GM18508 (cell line): ENCODE data around the gene CIZ1.

ENCODE experiments used
- ATAC-seq: cut with Tn5 transposase; IDR thresholded peaks from one replicate; pipeline ENCODE4 v1.9.1; 2021; ENCODE audit warnings: moderate number of reproducible peaks; ENCODE audit not compliant: insufficient read depth, unreplicated experiment

Gene CIZ1

DNA sequence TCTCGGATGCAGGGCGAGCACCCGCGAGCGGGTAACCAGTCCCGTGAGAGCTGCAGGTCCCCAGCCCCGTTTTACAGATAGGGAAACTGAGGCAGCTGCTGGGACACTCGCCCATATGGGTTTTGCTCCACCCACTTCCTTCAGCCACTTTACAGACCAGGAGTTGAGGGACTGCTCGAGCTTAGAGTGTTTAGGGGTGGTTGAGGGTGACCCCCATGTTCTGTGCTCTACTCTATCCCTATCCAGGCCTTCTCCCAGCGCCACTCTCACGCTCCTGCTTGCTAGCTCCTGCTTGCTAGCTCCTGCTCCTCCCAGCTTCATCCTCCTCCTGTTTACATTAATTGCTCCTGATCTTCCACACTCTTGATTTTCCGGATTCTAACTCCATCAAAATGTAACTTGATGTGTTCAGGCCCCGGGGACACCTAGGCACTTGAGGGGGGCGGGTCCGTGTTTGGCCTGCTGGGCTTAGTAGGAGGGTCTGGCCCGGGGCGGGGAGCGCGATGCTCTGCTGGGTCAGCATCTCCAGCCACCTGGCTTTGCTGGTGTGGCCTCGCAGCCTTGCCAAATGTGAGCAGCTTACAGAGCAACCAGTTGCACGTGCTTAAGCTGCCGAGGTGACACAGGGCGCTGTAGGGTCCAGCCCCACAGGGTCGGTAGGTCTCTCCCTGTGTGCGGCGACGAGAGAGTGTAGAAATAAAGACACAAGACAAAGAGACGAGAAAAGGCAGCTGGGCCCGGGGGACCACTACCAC is 62.4 kb downstream of the CIZ1 start:
- ATAC-seq, result no peak

DNA sequence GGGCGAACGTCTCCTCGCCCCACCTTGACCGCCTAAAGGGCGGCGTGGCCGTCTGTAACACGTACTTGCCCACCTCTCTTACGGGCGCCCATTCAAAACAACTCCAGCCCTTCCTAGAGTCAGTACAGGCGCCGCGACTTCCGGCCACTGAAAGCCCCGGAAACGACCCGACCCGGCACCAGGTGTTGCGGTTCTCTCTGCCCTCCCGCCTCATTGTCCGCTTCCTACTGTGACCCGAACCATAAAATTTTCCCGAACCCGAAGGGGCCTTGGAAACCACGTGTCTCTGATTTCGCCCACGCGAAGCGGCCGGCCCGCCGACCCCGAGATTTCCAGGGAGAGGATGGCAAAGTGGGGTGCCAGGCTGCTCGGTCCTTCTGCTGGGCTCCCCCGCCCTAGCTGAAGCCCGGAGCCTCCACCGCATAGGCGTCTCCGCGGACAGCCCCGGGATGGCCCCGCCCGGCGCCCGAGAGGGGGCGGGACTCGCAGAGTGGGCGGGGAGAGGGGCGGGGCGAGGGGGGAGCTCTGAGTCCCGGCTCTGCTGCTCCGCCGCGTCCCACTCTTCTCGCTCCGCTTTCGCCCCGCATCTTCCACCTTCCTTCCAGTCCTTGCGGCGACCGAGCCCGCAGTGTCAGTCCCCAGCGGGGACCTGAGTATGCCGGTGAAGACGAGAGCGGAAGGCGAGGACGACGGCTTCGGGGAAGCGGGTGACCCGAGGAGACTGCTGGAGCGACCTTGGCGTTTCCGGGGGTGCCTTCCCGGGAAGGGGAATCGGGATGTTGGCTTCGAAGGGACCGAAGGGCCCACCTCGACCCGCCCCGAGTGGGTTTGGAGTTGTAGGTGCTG is 63.2 kb downstream of the CIZ1 start:
- no peak for ATAC-seq

DNA sequence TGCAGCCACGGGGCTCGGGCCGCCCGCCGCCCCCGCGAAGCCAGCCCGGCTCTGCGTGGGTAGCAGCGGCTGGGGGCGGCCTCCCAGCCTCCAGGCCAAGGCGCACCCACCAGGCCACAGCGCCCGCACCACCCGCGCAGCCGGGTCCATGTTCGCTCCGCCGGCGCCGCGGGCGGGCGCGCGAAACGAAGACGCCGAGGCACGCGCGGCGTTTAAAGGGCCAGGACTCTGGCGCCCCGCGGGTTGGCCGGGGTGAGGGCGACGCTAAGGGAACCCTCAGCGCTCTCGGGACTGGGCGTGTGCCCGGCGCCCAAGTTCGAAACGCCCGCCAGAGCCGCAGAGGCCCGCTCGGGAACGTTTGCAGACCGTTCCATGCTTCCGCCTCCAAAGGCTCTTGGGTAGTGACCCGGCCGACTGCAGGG is 63.8 kb downstream of the CIZ1 start, which contains the start of gene PTGES2:
TSS of gene PTGES2 (minus strand) at position 162 of the 422 bp plus-strand sequence. CDS start at position 150, 12 bp downstream.
- ATAC-seq, result no peak

DNA sequence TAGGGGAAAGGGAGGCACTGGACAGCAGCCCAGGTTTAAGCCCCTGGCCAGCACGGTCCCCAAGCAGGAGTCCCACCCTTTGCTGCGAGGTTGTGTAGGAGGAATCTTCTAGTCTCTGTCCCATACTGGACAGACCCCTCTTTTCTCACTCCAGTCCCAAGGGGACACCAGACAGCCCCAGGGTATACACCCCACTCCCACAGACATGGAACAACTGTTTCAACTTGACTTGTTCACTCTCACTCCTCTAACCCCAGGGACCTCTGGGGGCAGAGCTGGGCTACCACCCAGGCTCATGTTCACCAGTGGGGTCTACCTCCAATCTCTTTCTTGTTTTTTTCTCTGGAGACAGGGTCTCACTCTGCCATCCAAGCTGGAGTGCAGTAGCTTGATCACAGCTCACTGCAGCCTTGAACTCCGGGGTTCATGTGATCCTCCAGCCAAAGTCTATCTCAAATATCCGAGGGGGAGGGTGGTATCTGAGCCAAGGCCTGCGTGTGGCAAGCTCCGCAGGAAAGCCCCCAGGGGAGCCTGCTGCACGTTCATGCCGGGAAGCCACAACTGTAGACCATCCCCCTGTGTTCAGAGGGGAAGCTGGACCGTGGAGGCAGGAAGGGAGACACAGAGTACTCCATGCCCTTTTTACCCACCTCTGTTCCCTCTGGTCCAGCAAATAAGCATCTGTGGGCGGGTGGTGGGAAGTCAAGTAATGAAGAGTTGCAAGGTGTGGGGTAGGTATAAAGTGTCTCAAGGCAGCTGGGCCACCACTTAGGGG is 65.6 kb downstream of the CIZ1 start:
- no peak for ATAC-seq

DNA sequence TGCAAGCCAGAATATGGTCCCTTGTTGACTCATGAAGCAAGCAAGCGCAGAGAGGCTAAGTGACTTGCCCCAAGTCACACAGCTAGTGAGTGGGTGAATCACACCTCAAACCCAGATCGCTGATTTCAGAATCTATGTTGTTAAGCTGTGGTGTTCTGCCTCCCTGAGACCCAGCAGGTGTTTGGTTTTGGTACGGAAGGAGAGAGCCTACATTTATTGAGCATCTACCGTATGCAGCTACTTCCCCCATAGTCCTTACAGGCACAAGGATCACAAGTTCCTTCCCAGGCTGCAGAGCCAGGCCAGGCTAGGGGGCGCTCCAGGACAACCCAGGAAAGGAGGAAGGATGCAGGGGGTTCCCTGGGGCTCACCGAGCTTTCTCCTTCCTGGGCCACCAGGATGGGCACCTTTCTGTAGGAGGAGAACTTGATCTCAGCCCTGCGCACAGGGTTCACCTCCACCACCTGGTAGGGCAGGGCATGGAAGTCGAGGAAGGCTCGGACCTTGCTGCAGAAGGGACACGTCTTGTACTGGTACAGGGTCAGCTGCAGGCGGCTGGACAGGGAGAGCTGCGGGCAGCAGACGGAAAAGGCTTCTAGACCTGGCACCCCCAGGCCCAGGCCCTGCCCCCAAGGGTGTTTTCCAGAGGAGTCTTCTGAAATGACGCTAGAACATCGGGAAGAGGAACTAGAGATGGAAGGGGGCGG is 66.3 kb downstream of the CIZ1 start:
- ATAC-seq, result no peak

DNA sequence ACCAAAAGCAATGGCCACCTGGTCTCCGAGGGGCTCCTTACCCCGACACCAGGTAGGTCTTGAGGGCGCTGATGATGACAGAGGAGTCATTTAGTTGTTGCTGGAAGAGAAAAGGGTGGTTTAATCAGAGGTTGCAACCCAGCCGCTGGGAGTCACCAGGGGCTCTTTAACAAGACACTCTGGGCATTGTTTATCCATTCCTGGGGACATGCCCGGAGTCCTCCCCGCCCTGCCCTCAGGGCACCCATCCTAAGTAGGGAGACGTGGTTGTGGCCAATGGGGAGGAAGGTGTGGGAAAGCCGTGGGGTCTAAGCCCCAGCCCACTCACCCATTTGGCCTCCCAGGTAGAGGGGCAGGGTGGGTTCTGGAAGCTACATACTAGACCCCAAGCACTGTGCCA is 66.9 kb downstream of the CIZ1 start:
- no peak for ATAC-seq

DNA sequence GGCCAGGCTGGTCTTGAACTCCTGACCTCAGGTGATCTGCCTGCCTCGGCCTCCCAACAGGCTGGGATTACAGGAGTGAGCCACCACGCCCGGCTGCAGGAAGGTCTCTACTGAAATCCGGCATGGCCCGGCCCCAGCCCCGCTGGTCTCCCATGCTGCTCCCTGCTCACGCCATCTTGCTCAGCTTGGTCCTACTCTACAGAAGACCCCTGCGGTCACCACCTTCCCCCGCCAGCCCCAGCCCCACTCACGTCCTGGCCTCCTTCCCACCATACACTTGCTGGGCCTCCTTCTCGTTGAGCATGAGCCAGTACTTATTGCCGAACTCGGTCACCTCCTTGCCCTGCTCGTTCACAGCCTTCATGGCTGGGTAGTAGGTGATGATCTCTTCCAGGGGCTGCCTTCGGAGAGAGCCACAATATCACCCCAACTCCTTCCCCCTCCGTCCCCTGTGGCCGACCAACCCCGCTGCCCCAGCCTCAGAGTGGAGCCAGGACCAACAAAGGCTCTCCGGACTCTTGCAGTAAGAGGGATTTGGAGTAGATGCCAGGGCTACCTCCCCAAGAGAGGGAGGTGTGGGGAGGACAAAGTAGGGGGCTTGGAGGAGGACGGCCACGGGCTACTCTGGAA is 67.8 kb downstream of the CIZ1 start:
- no peak for ATAC-seq

DNA sequence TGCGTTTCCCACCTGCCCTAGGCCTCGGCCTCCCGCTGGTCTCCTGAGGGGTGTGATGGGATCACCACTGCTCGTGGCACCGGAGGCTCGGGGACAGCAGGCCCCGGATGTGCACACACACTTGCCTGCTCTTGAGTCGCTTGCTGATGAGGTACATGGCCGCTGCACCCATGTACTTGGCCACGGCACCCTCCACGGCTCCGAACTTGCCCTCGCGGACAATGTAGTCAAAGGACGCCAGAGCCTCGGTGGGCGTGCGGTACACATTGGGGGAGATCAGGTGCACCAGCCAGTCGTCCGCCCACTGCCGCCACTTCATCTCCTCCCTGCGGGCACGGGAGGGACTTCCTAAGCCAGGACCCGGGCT is 68.6 kb downstream of the CIZ1 start:
- no peak for ATAC-seq

DNA sequence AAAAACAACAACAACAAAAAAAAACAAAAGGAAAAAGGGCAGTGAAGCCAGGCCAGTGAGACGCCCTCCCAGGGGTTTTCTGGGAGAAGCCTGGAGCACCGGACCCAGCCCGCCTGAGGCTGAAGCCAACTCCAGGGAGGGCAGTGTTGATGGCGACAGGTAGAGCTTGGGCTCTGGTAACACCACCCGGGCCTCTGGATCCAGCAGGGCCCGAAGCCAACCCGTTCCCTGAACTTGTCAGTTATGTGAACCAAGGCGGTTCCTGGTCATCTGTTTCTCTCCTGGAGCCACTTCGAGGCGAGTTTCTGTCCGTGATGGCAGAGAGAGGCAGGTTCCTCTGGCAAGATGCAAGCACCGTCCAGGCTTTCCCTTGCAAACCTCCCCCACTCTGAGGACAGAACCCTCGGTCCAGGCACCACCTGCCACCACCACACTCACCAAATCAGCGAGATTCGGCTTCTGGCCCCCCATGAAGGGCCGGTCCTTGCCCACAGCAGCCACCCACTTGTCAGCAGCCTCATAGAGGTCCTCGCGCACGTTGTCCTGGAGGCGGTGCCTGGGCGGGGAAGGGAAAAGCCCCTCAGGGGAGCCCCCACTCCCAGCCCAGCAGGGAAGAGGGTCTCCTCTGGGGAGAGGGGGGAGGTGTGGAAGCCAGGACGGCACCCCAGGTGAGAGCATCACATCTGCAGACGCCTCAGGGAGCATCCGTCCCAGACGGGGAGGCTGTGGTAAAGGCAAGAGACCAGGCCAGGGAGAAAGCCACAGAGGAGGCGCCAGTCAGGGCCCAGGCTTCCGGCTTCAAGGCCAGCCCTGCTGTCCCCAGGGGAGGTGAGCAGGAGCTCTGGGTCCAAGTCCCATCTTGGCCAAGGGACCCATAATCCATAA is 69.2 kb downstream of the CIZ1 start:
- ATAC-seq, result no peak

DNA sequence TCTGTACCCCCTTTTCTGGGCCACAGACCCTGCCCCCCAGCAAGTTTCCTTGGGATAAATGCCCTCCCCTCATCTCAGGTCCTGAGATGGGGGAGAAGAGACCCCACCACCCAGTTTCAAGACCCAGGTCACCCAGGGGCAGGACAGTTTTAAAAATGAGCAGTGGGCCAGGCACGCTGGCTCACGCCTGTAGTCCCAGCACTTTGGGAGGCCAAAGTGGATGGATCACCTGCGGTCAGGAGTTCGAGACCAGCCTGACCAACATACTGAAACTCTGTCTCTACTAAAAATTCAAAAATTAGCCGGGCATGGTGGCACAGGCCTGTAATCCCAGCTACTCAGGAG is 69.9 kb downstream of the CIZ1 start:
- ATAC-seq, result no peak

DNA sequence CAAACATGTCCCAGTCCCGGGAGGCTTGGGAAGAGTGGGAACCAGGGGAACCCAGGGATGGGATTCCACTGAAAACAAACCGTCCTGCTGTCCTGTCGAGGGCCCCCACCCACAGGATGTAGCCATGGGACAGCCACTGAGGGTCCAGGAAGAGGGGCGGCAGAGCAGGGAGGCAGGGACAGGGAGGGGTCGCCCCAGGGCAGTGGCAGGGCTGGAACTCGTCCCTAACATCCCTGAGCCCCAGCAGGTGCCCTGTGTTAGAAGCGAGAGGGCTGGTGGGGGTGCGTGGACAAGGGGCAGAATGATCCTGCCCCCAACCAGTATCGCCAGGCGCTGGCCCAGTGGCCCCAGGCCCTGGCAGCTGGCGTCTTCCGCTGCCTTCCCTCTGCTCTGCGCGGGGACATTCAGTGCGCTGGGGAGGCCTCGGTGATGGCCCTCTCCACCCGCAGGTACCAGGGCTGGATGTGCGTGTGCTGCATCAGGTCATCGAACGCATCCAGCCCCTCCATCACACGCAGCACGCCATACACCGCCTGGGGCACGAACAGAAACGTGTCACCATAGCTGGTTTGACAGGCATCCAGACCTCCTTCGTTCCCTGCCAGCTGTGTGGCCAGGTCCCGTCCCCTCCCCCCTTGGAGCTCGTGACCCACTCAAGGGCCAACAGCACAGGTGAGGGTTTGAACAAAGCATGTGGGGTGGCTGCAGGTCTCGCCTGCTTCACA is 70.5 kb downstream of the CIZ1 start:
- ATAC-seq, result no peak

DNA sequence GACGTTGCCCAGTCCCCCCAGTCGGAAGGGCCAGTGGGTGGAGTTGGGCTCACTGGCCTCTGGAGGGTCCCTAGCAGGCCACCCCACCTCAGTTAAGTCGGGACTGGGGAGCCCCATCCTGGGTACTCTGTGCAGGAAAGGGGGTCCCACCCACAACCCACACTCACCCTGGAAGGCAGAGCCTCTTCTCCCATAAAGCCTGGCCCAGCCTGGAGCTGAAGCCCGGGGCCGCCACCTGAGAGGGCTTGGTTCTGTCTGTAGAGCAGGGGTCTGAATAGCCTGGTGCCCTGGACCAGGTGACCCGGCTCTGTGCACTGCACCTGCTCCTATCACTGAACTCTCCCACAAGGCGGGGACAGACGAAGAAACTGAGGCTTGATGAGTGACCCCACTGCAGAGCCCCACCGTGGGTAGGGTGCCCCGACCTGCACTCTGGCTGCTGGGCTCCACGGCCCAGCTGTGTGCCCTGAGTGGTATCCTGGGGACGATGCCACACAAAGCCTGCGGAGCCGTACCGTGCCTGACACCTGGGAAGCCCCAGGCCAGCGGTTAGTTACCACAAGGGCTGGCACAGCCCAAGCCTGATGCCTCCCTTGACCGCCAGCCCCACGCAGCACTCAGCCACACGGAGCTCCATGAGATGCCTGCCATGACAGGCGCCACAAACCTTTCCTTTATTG is 71.2 kb downstream of the CIZ1 start:
- no peak for ATAC-seq

DNA sequence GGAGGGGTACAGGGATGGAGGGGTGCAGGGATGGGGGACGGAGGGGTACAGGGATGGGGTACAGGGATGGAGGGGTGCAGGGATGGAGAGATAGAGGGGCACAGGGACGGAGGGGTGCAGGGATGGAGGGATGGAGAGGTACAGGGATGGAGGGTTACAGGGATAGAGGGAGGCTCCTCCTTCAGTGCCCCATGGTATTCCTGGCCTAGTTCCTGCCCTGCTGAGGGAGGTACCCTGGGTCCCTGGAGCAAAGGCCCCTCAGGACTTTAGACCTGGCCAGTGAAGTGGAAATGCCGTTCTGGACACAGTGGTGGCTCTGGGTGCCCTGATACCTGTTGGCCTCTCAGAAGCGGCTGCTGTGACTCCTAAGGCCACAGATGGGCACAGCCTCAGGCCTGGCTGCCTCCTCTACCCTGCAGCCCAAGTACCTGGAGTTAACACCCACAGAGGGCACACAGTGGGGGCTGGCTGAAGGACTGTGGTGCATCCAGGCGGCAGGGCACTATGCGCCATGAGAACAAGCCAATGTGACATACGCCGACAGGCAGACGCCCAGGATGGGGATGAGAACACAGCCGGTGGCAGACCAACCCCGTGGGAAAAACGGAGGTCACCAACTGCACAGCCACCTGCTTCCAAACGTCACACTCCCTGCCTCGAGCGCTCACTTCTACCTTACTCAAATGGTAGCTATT is 72.3 kb downstream of the CIZ1 start:
- no peak for ATAC-seq

DNA sequence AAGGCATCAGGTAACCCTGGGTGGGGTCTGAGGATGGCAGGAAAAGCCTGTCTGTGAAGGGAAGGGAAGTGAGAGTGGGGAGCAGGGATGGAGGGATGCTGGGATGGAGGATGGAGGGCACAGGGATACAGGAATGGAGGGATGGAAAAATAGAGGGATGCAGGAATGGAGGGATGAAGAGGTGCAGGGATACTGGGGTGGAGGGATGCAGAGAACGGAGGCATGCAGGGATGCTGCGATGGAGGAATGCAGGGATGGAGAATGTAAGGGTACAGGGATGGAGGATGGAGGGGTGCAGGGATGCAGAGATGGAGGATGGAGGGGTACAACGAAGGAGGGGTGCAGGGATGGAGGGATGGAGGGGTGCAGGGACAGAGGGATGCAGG is 72.9 kb downstream of the CIZ1 start:
- no peak for ATAC-seq

DNA sequence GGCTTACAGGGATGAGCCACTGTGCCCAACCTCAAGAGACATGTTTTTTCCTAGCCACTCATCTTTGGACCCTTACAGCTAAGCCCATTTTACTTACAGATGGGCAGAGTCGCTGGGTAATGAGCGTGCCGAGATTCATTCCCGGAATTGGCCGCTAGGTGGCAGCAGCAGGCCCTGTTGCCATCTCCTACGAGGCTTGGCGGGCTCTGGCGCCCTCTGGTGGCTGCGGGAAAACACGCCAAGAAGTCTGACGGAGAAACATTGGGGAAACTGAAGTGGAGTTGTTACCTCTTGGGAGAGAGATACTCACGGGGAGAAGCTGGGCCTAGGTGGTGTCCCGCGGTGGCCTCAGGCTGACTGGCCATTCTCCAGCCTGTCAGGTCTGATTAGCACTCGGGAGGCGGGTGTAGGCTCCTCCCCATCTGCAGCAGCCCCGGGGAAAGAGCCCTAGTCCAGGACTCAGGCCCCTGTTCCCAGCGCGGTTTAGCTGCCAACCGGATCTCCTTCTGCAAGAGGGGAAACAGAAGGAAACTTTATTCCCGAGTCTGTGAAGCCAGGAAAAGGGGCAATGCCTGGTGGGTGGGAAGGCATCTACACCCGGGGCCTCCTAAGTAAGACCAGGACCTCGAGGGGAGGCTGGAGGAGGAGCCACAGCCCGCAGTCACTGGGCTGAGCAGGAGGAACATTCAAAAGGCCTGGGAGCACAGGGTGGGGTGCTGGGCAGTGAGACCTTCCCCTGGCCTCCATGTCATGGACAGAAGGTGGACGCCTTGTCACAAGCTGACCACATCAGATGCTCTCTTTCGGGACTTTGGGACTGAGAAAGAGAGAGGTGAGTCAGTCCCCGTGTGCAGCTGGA is 73.5 kb downstream of the CIZ1 start:
- ATAC-seq, result no peak
